Right lobe of liver (tissue), 4 donors: ENCODE data around the gene MYL3.

ENCODE experiments used
- POLR2A ChIP-seq: fragments of 450-650 bp; IDR thresholded peaks from one replicate; pipeline ENCODE4 v1.6.1; 2017; ENCODE audit warnings: antibody characterized with exemption, mild to moderate bottlenecking
- TF ChIP-seq, protein P1 (sequence below), 4 donors: fragments of 200-600 bp in 3 of 4; fragments of 450-650 bp in 1 of 4; IDR thresholded peaks; one replicate each; pipeline versions ENCODE4 v1.5.1 to v1.8.0; 2016 to 2022; ENCODE audit warnings: antibody characterized with exemption in 4 of 4, mild to moderate bottlenecking in 2 of 4
- donor health status: DM: no; HTN: no; CAD: no.
- donor health status: DM: no; HTN: no; CAD: no.
- donor health status: DM: no; HTN: yes; CAD: no.

DNA sequence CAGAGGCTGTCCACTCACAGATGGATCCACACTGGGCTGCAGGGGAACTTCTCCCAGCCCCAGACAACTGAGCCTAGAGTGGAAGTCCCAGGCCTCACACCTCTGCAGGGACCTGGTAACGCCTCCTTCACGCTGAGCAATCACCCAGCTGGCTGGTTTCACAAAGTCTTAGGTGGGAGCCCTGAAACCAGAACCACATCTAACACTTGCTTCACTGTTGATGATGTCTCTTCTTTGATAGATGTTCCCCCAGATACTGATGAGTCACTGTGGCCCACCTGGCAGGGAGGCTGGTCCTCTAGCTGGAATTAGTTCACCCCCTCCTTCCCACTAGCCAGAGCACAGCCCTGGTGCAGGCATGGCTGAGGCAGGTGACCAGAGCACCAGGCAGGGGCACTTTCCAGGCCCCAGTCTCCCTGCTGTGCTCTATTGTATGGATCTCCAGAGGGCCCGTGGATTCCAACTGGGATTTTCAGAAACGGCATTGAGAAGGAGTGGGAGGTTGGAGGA lies 33.5 kb downstream of the MYL3 start:
- TF ChIP-seq POLR2A, result no peak
- TF ChIP-seq, protein P1, sequence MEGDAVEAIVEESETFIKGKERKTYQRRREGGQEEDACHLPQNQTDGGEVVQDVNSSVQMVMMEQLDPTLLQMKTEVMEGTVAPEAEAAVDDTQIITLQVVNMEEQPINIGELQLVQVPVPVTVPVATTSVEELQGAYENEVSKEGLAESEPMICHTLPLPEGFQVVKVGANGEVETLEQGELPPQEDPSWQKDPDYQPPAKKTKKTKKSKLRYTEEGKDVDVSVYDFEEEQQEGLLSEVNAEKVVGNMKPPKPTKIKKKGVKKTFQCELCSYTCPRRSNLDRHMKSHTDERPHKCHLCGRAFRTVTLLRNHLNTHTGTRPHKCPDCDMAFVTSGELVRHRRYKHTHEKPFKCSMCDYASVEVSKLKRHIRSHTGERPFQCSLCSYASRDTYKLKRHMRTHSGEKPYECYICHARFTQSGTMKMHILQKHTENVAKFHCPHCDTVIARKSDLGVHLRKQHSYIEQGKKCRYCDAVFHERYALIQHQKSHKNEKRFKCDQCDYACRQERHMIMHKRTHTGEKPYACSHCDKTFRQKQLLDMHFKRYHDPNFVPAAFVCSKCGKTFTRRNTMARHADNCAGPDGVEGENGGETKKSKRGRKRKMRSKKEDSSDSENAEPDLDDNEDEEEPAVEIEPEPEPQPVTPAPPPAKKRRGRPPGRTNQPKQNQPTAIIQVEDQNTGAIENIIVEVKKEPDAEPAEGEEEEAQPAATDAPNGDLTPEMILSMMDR (IDR thresholded peaks at IDR 0.05), result no peak
